SIG-M5 (cell line): ENCODE data around the gene CNN2.

Experiments
- DNase-seq: peaks from one replicate; lab custom pipeline; 2025; lab: John Stamatoyannopoulos, UW

CNN2 gene

GRCh38 chr19:995051-995827 lies 31.2 kb upstream of the CNN2 start:
- DNase-seq, result no peak

- no peak for DNase-seq
These were observed 30.2 kb upstream of the CNN2 start for GRCh38 chr19:996051-996838.

- no peak for DNase-seq
These were observed 28.3 kb upstream of the CNN2 start for GRCh38 chr19:998064-998463.

- no peak for DNase-seq
These were observed 27.1 kb upstream of the CNN2 start for GRCh38 chr19:999379-999719.

- DNase-seq, result no peak
These were observed 26.3 kb upstream of the CNN2 start, which contains the start of gene GRIN3B for GRCh38 chr19:1000095-1000494. Gene GRIN3B, plus strand, starts transcription at chr19:1000419. Its CDS starts 19 bp downstream, at chr19:1000438.

- DNase-seq, result no peak
These were observed 25.5 kb upstream of the CNN2 start for GRCh38 chr19:1000591-1001537.

GRCh38 chr19:1001538-1002166 lies 24.8 kb upstream of the CNN2 start:
- no peak for DNase-seq

- DNase-seq, result no peak
These were observed 23.8 kb upstream of the CNN2 start for GRCh38 chr19:1002600-1002999.

GRCh38 chr19:1003283-1003682 lies 23.1 kb upstream of the CNN2 start:
- no peak for DNase-seq

- no peak for DNase-seq
These were observed 22.1 kb upstream of the CNN2 start for GRCh38 chr19:1004204-1004802.

GRCh38 chr19:1004803-1005664 lies 21.4 kb upstream of the CNN2 start:
- DNase-seq, result no peak

GRCh38 chr19:1006711-1007398 lies 19.6 kb upstream of the CNN2 start:
- DNase-seq, result no peak

GRCh38 chr19:1007399-1008251 lies 18.8 kb upstream of the CNN2 start:
- DNase-seq, result no peak

GRCh38 chr19:1008268-1009040 lies 18.0 kb upstream of the CNN2 start:
- no peak for DNase-seq

GRCh38 chr19:1009041-1009980 lies 17.1 kb upstream of the CNN2 start:
- DNase-seq, result no peak

- DNase-seq, result no peak
These were observed 16.3 kb upstream of the CNN2 start for GRCh38 chr19:1009981-1010538.
